Stimulated activated CD4-positive, alpha-beta T cell treated with anti-CD3 and anti-CD28 coated beads, Interleukin-2, amount 100 ng/mL, for 4 hours (primary cell): Measurements from ENCODE around the gene COL18A1.
"Not testable (repeated sequence)": the region's sequence is repeated elsewhere in the genome, so short reads cannot be mapped to it uniquely, and the experiment has no call there.

Experiments
- DNase-seq: peaks from one replicate; pipeline ENCODE4 v3.0.0-alpha.2; 2020; ENCODE audit warnings: low read depth

The COL18A1 gene

GRCh38 chr21:45427331-45428271 is 22.6 kb downstream of the COL18A1 start:
- DNase-seq, result no peak

GRCh38 chr21:45428534-45428933 is 23.6 kb downstream of the COL18A1 start:
- no peak for DNase-seq

- DNase-seq, result no peak
Observed at GRCh38 chr21:45429221-45430175, 24.5 kb downstream of the COL18A1 start.

- no peak for DNase-seq
Observed at GRCh38 chr21:45430521-45431501, 25.8 kb downstream of the COL18A1 start.

- DNase-seq, result no peak
Observed at GRCh38 chr21:45431781-45432572, 27.0 kb downstream of the COL18A1 start.

GRCh38 chr21:45432575-45433255 is 27.8 kb downstream of the COL18A1 start:
- no peak for DNase-seq

GRCh38 chr21:45433301-45433700 is 28.3 kb downstream of the COL18A1 start:
- no peak for DNase-seq

GRCh38 chr21:45433911-45434644 is 29.1 kb downstream of the COL18A1 start:
- DNase-seq, result no peak

- no peak for DNase-seq
Observed at GRCh38 chr21:45434645-45435217, 29.8 kb downstream of the COL18A1 start.

GRCh38 chr21:45435405-45435981 is 30.5 kb downstream of the COL18A1 start:
- DNase-seq, result no peak

GRCh38 chr21:45436351-45437065 is 31.5 kb downstream of the COL18A1 start:
- no peak for DNase-seq

GRCh38 chr21:45437844-45438243 is 32.9 kb downstream of the COL18A1 start:
- DNase-seq, result not testable (repeated sequence)

- no peak for DNase-seq
Observed at GRCh38 chr21:45438391-45439145, 33.6 kb downstream of the COL18A1 start.

- DNase-seq, result peak; percentile 71
Observed at GRCh38 chr21:45439161-45439872, 34.4 kb downstream of the COL18A1 start.

- DNase-seq, result no peak
Observed at GRCh38 chr21:45439901-45440461, 35.0 kb downstream of the COL18A1 start.

GRCh38 chr21:45440736-45441350 is 35.9 kb downstream of the COL18A1 start:
- DNase-seq, result no peak
